ENCODE results near the gene NUP98.
A peak's percentile ranks its signal among the peaks of the same experiment; 100 is the strongest.

NUP98 gene

GRCh38 chr11:3840004-3840869, 42.9 kb upstream of the NUP98 start:
- TF ChIP-seq CTCF (conservative IDR thresholded peaks at IDR 0.05; ENCODE audit: control insufficient read depth, insufficient read depth, low read depth, low read length) = no peak
- H3K4me3 ChIP-seq (ENCODE audit: control insufficient read depth, low read depth, low read length) = peak overlapping the region; percentile 55
- no peak for DNase-seq (ENCODE audit: low read depth)

- no peak for DNase-seq (ENCODE audit: low read depth)
- no peak overlapping the region for H3K4me3 ChIP-seq (ENCODE audit: control insufficient read depth, low read depth, low read length)
- TF ChIP-seq CTCF (conservative IDR thresholded peaks at IDR 0.05; ENCODE audit: control insufficient read depth, insufficient read depth, low read depth, low read length) = no peak
These were observed 41.1 kb upstream of the NUP98 start for GRCh38 chr11:3838504-3838903.

GRCh38 chr11:3837793-3838192, 40.4 kb upstream of the NUP98 start:
- TF ChIP-seq CTCF (conservative IDR thresholded peaks at IDR 0.05; ENCODE audit: control insufficient read depth, insufficient read depth, low read depth, low read length) = no peak
- peak; percentile 50 for DNase-seq (ENCODE audit: low read depth)
- no peak overlapping the region for H3K4me3 ChIP-seq (ENCODE audit: control insufficient read depth, low read depth, low read length)

- H3K4me3 ChIP-seq (ENCODE audit: control insufficient read depth, low read depth, low read length) = no peak overlapping the region
- no peak for DNase-seq (ENCODE audit: low read depth)
- TF ChIP-seq CTCF (conservative IDR thresholded peaks at IDR 0.05; ENCODE audit: control insufficient read depth, insufficient read depth, low read depth, low read length) = no peak
These were observed 39.5 kb upstream of the NUP98 start for GRCh38 chr11:3836903-3837302.

GRCh38 chr11:3835751-3836150, 38.4 kb upstream of the NUP98 start:
- DNase-seq (ENCODE audit: low read depth) = no peak
- no peak for TF ChIP-seq CTCF (conservative IDR thresholded peaks at IDR 0.05; ENCODE audit: control insufficient read depth, insufficient read depth, low read depth, low read length)
- no peak overlapping the region for H3K4me3 ChIP-seq (ENCODE audit: control insufficient read depth, low read depth, low read length)

GRCh38 chr11:3834664-3835461, 37.5 kb upstream of the NUP98 start:
- no peak overlapping the region for H3K4me3 ChIP-seq (ENCODE audit: control insufficient read depth, low read depth, low read length)
- DNase-seq (ENCODE audit: low read depth) = peak; percentile 30
- TF ChIP-seq CTCF (conservative IDR thresholded peaks at IDR 0.05; ENCODE audit: control insufficient read depth, insufficient read depth, low read depth, low read length) = no peak
